Left colon (tissue), 2 donors: ENCODE results near the gene SLC25A48. TPM values are rescaled to one million over a fixed set of nuclear protein-coding genes. Genes with fewer than 3 reads are reported as not detected.

Experiments
- microRNA-seq, 2 donors: library from miRNA; unstranded; fragments of <30 nt; microRNA quantifications; one replicate each; pipeline versions ENCODE4 v1.1.0 to v1.2.0, GENCODE V29; 2020
- total RNA-seq, 2 donors: library from RNA; stranded (reverse); fragmentation: NEBNext Ultra II Directional; extraction: Animal tissue kit (Norgen Biotek cat#: 25700); gene quantifications; one replicate each; pipeline ENCODE4 v1.2.1, GENCODE V29; 2021
- donor health status: DM: no; HTN: no; CAD: no.
- donor health status: DM: yes; HTN: yes; CAD: no.

The SLC25A48 gene
- total RNA-seq, 2 donors from 2014 or later, result 2.8 to 3.7 TPM

Small RNA genes within 50 kb of the gene (microRNA-seq; reads per million reads assigned to microRNA genes)
- gene MIR5692C1, result 0 reads per million in 2 donors

Other genes with a start within 250 kb of the SLC25A48 start
- gene IL9, start 61.2 kb downstream of the SLC25A48 start, total RNA-seq, result not detected
- not detected for gene LECT2, start 120.3 kb downstream of the SLC25A48 start, total RNA-seq
- gene TGFBI, start 194.3 kb downstream of the SLC25A48 start, total RNA-seq, result 10 to 100 TPM; 21.0 to 50.3 TPM